Trophoblast cell (in vitro differentiated cells and primary cell): ENCODE data around the gene C4A.

Experiments
- DNase-seq, 2 donors: peaks; one replicate each; pipeline ENCODE4 v3.0.0-alpha.2; 2016
- H2AFZ ChIP-seq: 2 replicates; pipeline ENCODE4 v1.6.1; 2013; ENCODE audit warnings: low read length, moderate library complexity, mild to moderate bottlenecking; ENCODE audit not compliant: insufficient read depth, poor library complexity
- H2AK5ac ChIP-seq: 2 replicates; pipeline ENCODE4 v1.6.1; 2013; ENCODE audit warnings: mild to moderate bottlenecking, low read length
- H2BK120ac ChIP-seq: 2 replicates; pipeline ENCODE4 v1.6.1; 2013; ENCODE audit warnings: low read length, mild to moderate bottlenecking, moderate library complexity; ENCODE audit not compliant: insufficient read depth, poor library complexity
- H2BK12ac ChIP-seq: 2 replicates; pipeline ENCODE4 v1.6.1; 2013; ENCODE audit warnings: mild to moderate bottlenecking, low read length, moderate library complexity
- H2BK5ac ChIP-seq: 2 replicates; pipeline ENCODE4 v1.6.1; 2013; ENCODE audit warnings: low read length, low read depth, moderate library complexity, mild to moderate bottlenecking; ENCODE audit not compliant: poor library complexity
- H3K14ac ChIP-seq: 2 replicates; pipeline ENCODE4 v1.6.1; 2013; ENCODE audit warnings: mild to moderate bottlenecking, low read length
- H3K18ac ChIP-seq: 2 replicates; pipeline ENCODE4 v1.6.1; 2013; ENCODE audit warnings: mild to moderate bottlenecking, low read length
- H3K23ac ChIP-seq: 2 replicates; pipeline ENCODE4 v1.6.1; 2013; ENCODE audit warnings: low read length
- H3K27ac ChIP-seq: 2 replicates; pipeline ENCODE4 v1.5.1; 2013; ENCODE audit warnings: low read depth, mild to moderate bottlenecking, inconsistent platforms, low read length, moderate library complexity
- H3K27me3 ChIP-seq: 2 replicates; pipeline ENCODE4 v1.6.1; 2013; ENCODE audit warnings: inconsistent platforms, mild to moderate bottlenecking, low read length, moderate library complexity; ENCODE audit not compliant: insufficient read depth
- H3K36me3 ChIP-seq, 2 experiments: 1 replicate in 1 of 2; 2 replicates in 1 of 2; pipeline ENCODE4 v1.6.1; 2013; ENCODE audit warnings: low read length in 2 of 2, mild to moderate bottlenecking in 2 of 2, moderate library complexity in 1 of 2; ENCODE audit not compliant: insufficient read depth in 2 of 2, control insufficient read depth in 1 of 2
- H3K4ac ChIP-seq: 2 replicates; pipeline ENCODE4 v1.6.1; 2013; ENCODE audit warnings: low read depth, mild to moderate bottlenecking, low read length, moderate library complexity
- H3K4me1 ChIP-seq, 2 experiments: 1 replicate in 1 of 2; 2 replicates in 1 of 2; pipeline ENCODE4 v1.6.1; 2013; ENCODE audit warnings: low read length in 2 of 2, mild to moderate bottlenecking in 2 of 2, moderate library complexity in 1 of 2; ENCODE audit not compliant: insufficient read depth in 2 of 2, control insufficient read depth in 1 of 2
- H3K4me2 ChIP-seq: 2 replicates; pipeline ENCODE4 v1.6.1; 2013; ENCODE audit warnings: inconsistent platforms, mild to moderate bottlenecking, low read length, moderate library complexity
- H3K4me3 ChIP-seq: 2 replicates; pipeline ENCODE4 v1.5.1; 2013; ENCODE audit warnings: mild to moderate bottlenecking, low read depth, low read length, inconsistent platforms
- H3K79me1 ChIP-seq: one replicate; pipeline ENCODE4 v1.6.1; 2013; ENCODE audit warnings: low read length
- H3K79me2 ChIP-seq: 2 replicates; pipeline ENCODE4 v1.6.1; 2013; ENCODE audit warnings: low read length, mild to moderate bottlenecking; ENCODE audit not compliant: control insufficient read depth, insufficient read depth, poor library complexity
- H3K9ac ChIP-seq: 2 replicates; pipeline ENCODE4 v1.6.1; 2013; ENCODE audit warnings: mild to moderate bottlenecking, low read length
- H3K9me3 ChIP-seq: 2 replicates; pipeline ENCODE4 v1.6.1; 2013; ENCODE audit warnings: low read depth, mild to moderate bottlenecking, control low read depth, inconsistent platforms, low read length; ENCODE audit not compliant: insufficient read depth
- H4K12ac ChIP-seq: 2 replicates; pipeline ENCODE4 v1.6.1; 2013; ENCODE audit warnings: low read depth, mild to moderate bottlenecking, low read length, moderate library complexity
- H4K8ac ChIP-seq: 2 replicates; pipeline ENCODE4 v1.6.1; 2013; ENCODE audit warnings: low read depth, mild to moderate bottlenecking, low read length, moderate library complexity
- H4K91ac ChIP-seq: one replicate; pipeline ENCODE4 v1.6.1; 2013; ENCODE audit warnings: low read depth, mild to moderate bottlenecking, low read length, moderate library complexity
- WGBS: extraction: QIAGEN DNeasy Blood & Tissue Kit; methylation state at CpG from one replicate; pipeline ENCODE4 v1.1.7; 2013; ENCODE audit warnings: missing lambda C conversion rate; ENCODE audit not compliant: insufficient read length, insufficient coverage; ENCODE audit errors: extremely low coverage; 5-methylcytosine and 5-hydroxymethylcytosine counted together

Gene C4A

GRCh38 chr6:31935823-31936222 is 46.0 kb upstream of the C4A start:
- Histone ChIP-seq H3K4me1 (no peaks in the 10 kb centered on the region), H4K8ac (no peak overlapping the region), H4K91ac (no peak overlapping the region), H3K9ac (no peak overlapping the region), H3K79me2 (no peaks in the 10 kb centered on the region), H3K27ac (no peak overlapping the region), H3K4me2 (no peak overlapping the region), H3K9me3 (no peaks in the 10 kb centered on the region), H3K4me3 (no peak overlapping the region), H3K14ac (no peak overlapping the region), H4K12ac (no peak overlapping the region), H2BK12ac (no peak overlapping the region), H3K4ac (no peak overlapping the region), H2BK120ac (no peak overlapping the region), H2BK5ac (no peak overlapping the region), H3K36me3 (no peaks in the 10 kb centered on the region), H2AFZ (no peak overlapping the region), H3K27me3 (no peaks in the 10 kb centered on the region), H3K23ac (no peak overlapping the region), H3K18ac (no peak overlapping the region), H2AK5ac (no peak overlapping the region), H3K79me1 (no peaks in the 10 kb centered on the region)
- DNase-seq, result no peak
- WGBS, result no CpG with 5 or more reads among the region's 9 CpGs

GRCh38 chr6:31940256-31940664 is 41.6 kb upstream of the C4A start:
- no peak overlapping the region for H2BK120ac ChIP-seq
- H3K27me3 ChIP-seq, result no peaks in the 10 kb centered on the region
- no peak overlapping the region for H3K4ac ChIP-seq
- H3K4me2 ChIP-seq, result no peak overlapping the region
- H3K18ac ChIP-seq, result no peak overlapping the region
- H4K8ac ChIP-seq, result no peak overlapping the region
- DNase-seq, result no peak
- no peaks in the 10 kb centered on the region for H3K36me3 ChIP-seq
- H3K79me1 ChIP-seq, result no peaks in the 10 kb centered on the region
- H4K12ac ChIP-seq, result no peak overlapping the region
- H3K79me2 ChIP-seq, result no peaks in the 10 kb centered on the region
- no peak overlapping the region for H4K91ac ChIP-seq
- H3K9me3 ChIP-seq, result peaks cover 7% of the 10 kb centered on the region
- WGBS, result no CpG with 5 or more reads among the region's 6 CpGs
- no peak overlapping the region for H3K4me3 ChIP-seq
- no peak overlapping the region for H3K9ac ChIP-seq
- no peaks in the 10 kb centered on the region for H3K4me1 ChIP-seq
- H3K23ac ChIP-seq, result no peak overlapping the region
- H2BK5ac ChIP-seq, result no peak overlapping the region
- no peak overlapping the region for H3K27ac ChIP-seq
- H2BK12ac ChIP-seq, result no peak overlapping the region
- H3K14ac ChIP-seq, result no peak overlapping the region
- H2AFZ ChIP-seq, result no peak overlapping the region
- H2AK5ac ChIP-seq, result no peak overlapping the region

- Histone ChIP-seq H3K9ac (no peak overlapping the region), H3K4me1 (peaks cover 0 to 2% of the 10 kb centered on the region in 2 experiments), H3K23ac (no peak overlapping the region), H3K9me3 (peaks cover 8% of the 10 kb centered on the region), H3K4me3 (no peak overlapping the region), H3K79me2 (no peaks in the 10 kb centered on the region), H4K91ac (no peak overlapping the region), H4K8ac (no peak overlapping the region), H2BK5ac (no peak overlapping the region), H2AFZ (no peak overlapping the region), H2AK5ac (no peak overlapping the region), H3K14ac (no peak overlapping the region), H4K12ac (no peak overlapping the region), H2BK120ac (no peak overlapping the region), H3K79me1 (peaks cover 4% of the 10 kb centered on the region), H2BK12ac (no peak overlapping the region), H3K36me3 (no peaks in the 10 kb centered on the region), H3K27me3 (no peaks in the 10 kb centered on the region), H3K4me2 (no peak overlapping the region), H3K27ac (no peak overlapping the region), H3K18ac (no peak overlapping the region), H3K4ac (no peak overlapping the region)
- no peak for DNase-seq
- no CpG with 5 or more reads among the region's 3 CpGs for WGBS
Measured at GRCh38 chr6:31943742-31944141, 38.1 kb upstream of the C4A start.

- no peak overlapping the region for H3K9ac ChIP-seq
- H4K8ac ChIP-seq, result no peak overlapping the region
- no peak overlapping the region for H3K14ac ChIP-seq
- H3K9me3 ChIP-seq, result peaks cover 8% of the 10 kb centered on the region
- H2AFZ ChIP-seq, result no peak overlapping the region
- WGBS, result no CpG with 5 or more reads among the region's 9 CpGs
- H3K4me3 ChIP-seq, result no peak overlapping the region
- no peak for DNase-seq
- no peak overlapping the region for H3K23ac ChIP-seq
- peaks cover 4% of the 10 kb centered on the region for H3K79me1 ChIP-seq
- H2BK120ac ChIP-seq, result no peak overlapping the region
- H2AK5ac ChIP-seq, result no peak overlapping the region
- H3K27ac ChIP-seq, result no peak overlapping the region
- H3K4ac ChIP-seq, result no peak overlapping the region
- H3K79me2 ChIP-seq, result no peaks in the 10 kb centered on the region
- H3K27me3 ChIP-seq, result no peaks in the 10 kb centered on the region
- no peak overlapping the region for H4K91ac ChIP-seq
- H2BK5ac ChIP-seq, result no peak overlapping the region
- H3K4me1 ChIP-seq, result peaks cover 0 to 2% of the 10 kb centered on the region in 2 experiments
- H2BK12ac ChIP-seq, result no peak overlapping the region
- no peak overlapping the region for H3K18ac ChIP-seq
- H3K4me2 ChIP-seq, result no peak overlapping the region
- H3K36me3 ChIP-seq, result peaks cover 0 to under 1% of the 10 kb centered on the region in 2 experiments
- no peak overlapping the region for H4K12ac ChIP-seq
Measured at GRCh38 chr6:31945154-31945506, 36.7 kb upstream of the C4A start.
